Bronchial epithelial cell (primary cell): ENCODE data around the gene CDK8. TPM values are rescaled to one million over a fixed set of nuclear protein-coding genes. Genes with fewer than 3 reads are reported as not detected.

Experiments
- DNase-seq: peaks from one replicate; pipeline ENCODE4 v3.0.0-alpha.2; 2010; ENCODE audit warnings: low read depth
- FAIRE-seq: peaks from 2 replicates; lab custom pipeline; 2011; peaks lifted over from hg19 to GRCh38; lab: Jason Lieb, UNC
- H3K27me3 ChIP-seq: 2 replicates; pipeline ENCODE4 v1.5.1; 2011; ENCODE audit warnings: low read length; ENCODE audit not compliant: control insufficient read depth, insufficient read depth
- H3K36me3 ChIP-seq: 2 replicates; pipeline ENCODE4 v1.5.1; 2011; ENCODE audit warnings: low read length; ENCODE audit not compliant: control insufficient read depth, insufficient read depth
- H3K4me3 ChIP-seq: 2 replicates; pipeline ENCODE4 v1.5.1; 2011; ENCODE audit warnings: mild to moderate bottlenecking, low read depth, low read length, control low read depth
- CTCF ChIP-seq: IDR thresholded peaks from 2 replicates; pipeline ENCODE4 v1.5.1; 2011; ENCODE audit warnings: mild to moderate bottlenecking, moderate library complexity, low read length, control low read depth, inconsistent platforms; ENCODE audit not compliant: insufficient read depth, severe bottlenecking
- total RNA-seq: library from RNA; depleted of rRNA; stranded (reverse); fragments of >200 nt; gene quantifications from 2 replicates; pipeline ENCODE4 v1.2.1, GENCODE V29; 2014

CDK8 gene
- total RNA-seq, 1 donor from 2014 or later, result 19.0 TPM

GRCh38 chr13:26378116-26378515, 124.2 kb downstream of the CDK8 start:
- Histone ChIP-seq H3K27me3 (no peaks in the 10 kb centered on the region), H3K4me3 (no peak overlapping the region), H3K36me3 (no peaks in the 10 kb centered on the region)
- DNase-seq (no peak), FAIRE-seq (no peak)
- TF ChIP-seq CTCF, result no peak

GRCh38 chr13:26379831-26380230, 125.9 kb downstream of the CDK8 start:
- H3K36me3 ChIP-seq, result no peaks in the 10 kb centered on the region
- FAIRE-seq, result no peak
- no peak overlapping the region for H3K4me3 ChIP-seq
- no peak for DNase-seq
- no peak for TF ChIP-seq CTCF
- H3K27me3 ChIP-seq, result no peaks in the 10 kb centered on the region

DNA sequence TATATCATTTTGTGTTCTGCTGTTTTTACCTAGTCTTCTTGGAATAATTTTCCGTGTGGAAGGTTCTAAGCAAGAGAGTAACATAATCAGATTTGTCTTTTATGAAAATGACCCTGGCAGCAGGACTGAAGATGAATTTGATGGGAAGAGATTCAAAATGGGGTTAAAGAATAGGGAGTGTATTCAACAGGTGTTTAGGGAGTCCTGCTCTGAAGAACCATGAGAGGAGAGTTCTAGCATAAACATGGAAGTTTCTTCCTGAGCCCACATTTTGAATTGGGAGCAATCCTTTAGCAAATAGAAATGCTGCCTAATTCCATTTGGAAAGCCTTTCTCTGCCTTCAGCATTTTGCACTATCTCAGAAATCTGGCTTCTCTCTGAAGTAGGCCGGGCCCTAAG, 127.0 kb downstream of the CDK8 start:
- H3K27me3 ChIP-seq, result no peaks in the 10 kb centered on the region
- no peak for TF ChIP-seq CTCF
- no peak overlapping the region for H3K4me3 ChIP-seq
- H3K36me3 ChIP-seq, result no peaks in the 10 kb centered on the region
- no peak for FAIRE-seq
- DNase-seq, result no peak

GRCh38 chr13:26382366-26382765, 128.4 kb downstream of the CDK8 start:
- H3K27me3 ChIP-seq, result no peaks in the 10 kb centered on the region
- DNase-seq (no peak), FAIRE-seq (no peak)
- no peak overlapping the region for H3K4me3 ChIP-seq
- no peak for TF ChIP-seq CTCF
- H3K36me3 ChIP-seq, result no peaks in the 10 kb centered on the region

GRCh38 chr13:26382835-26383234, 128.9 kb downstream of the CDK8 start:
- no peak for TF ChIP-seq CTCF
- DNase-seq, result no peak
- H3K4me3 ChIP-seq, result no peak overlapping the region
- FAIRE-seq, result no peak
- H3K27me3 ChIP-seq, result no peaks in the 10 kb centered on the region
- H3K36me3 ChIP-seq, result no peaks in the 10 kb centered on the region

DNA sequence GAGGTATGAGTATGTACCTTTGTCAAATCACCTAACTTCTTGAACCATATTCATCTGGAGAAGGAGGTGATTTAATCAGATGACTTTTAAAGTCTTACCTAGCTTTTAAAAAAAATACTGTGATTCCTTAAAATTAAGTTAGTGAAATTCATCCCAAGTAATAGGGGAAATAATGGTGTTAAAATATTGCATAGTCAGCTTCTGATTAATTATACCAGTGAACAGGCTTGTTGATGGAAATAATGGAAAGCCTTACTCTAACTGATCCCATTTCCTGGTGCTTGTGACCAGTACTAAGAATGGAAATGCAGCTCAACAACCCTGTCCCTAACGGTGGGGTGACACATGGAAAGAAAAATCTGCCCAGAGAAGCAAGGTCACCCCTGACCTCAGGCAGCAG, 130.7 kb downstream of the CDK8 start:
- DNase-seq (no peak), FAIRE-seq (no peak)
- TF ChIP-seq CTCF, result no peak
- no peaks in the 10 kb centered on the region for H3K27me3 ChIP-seq
- peaks cover 1% of the 10 kb centered on the region for H3K36me3 ChIP-seq
- no peak overlapping the region for H3K4me3 ChIP-seq
